UCSD-AML1 (cell line): Measurements from ENCODE around the gene PDK1.

Source experiments
- DNase-seq: peaks from one replicate; lab custom pipeline; 2025; ENCODE audit not compliant: unreplicated experiment; lab: John Stamatoyannopoulos, UW

PDK1 gene

GRCh38 chr2:172639823-172640222 is 83.9 kb downstream of the PDK1 start:
- no peak for DNase-seq

GRCh38 chr2:172640389-172640788 is 84.5 kb downstream of the PDK1 start:
- no peak for DNase-seq

- DNase-seq = no peak
These were observed 86.6 kb downstream of the PDK1 start for GRCh38 chr2:172642301-172643020.

- DNase-seq = no peak
These were observed 87.3 kb downstream of the PDK1 start for GRCh38 chr2:172643142-172643541.

- no peak for DNase-seq
These were observed 91.5 kb downstream of the PDK1 start for GRCh38 chr2:172647439-172647838.

- no peak for DNase-seq
These were observed 99.4 kb downstream of the PDK1 start for GRCh38 chr2:172655091-172655837.

- no peak for DNase-seq
These were observed 100.1 kb downstream of the PDK1 start for GRCh38 chr2:172655838-172656573.
